Measurements from ENCODE around the gene SYCP1. TPM values are rescaled to one million over a fixed set of nuclear protein-coding genes. Genes with fewer than 3 reads are reported as not detected.
A peak's percentile ranks its signal among the peaks of the same experiment; 100 is the strongest.
"Not testable (repeated sequence)": the region's sequence is repeated elsewhere in the genome, so short reads cannot be mapped to it uniquely, and the experiment has no call there.

Gene SYCP1
- not detected for polyA plus RNA-seq (ENCODE audit: insufficient read length)

- DNase-seq, result peak; percentile 2
Observed at GRCh38 chr1:114854693-114855320, at the start of gene SYCP1. Gene SYCP1 (plus strand): TSS chr1:114854863. CDS start chr1:114855465, 602 bp downstream.

GRCh38 chr1:114819869-114820268 lies 34.8 kb upstream of the SYCP1 start:
- DNase-seq, result no peak

DNA sequence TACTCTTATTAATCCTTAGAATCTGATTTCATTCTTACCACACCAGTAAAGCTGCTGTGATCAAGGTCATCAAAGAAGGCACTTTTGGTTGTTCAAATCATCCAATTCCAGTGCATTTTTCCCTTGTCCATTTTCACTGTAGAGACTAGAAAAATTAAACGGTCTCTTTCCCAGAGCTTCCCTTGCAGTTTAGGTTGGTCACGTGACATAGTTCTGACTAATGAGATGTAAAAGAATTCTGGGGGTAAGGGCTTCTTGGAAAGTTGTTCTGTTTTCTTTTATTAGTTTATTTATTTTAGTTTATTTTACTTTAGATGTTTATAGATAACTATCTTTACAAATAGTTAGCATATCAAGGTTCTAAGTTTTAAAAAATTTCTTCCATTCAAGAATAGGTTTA lies 34.3 kb upstream of the SYCP1 start:
- no peak for DNase-seq

- no peak for DNase-seq
Observed at GRCh38 chr1:114821978-114822377, 32.7 kb upstream of the SYCP1 start.

- no peak for DNase-seq
Observed at GRCh38 chr1:114828251-114828650, 26.4 kb upstream of the SYCP1 start.

GRCh38 chr1:114830075-114830474 lies 24.6 kb upstream of the SYCP1 start:
- DNase-seq, result not testable (repeated sequence)

- DNase-seq, result no peak
Observed at GRCh38 chr1:114831276-114831994, 23.2 kb upstream of the SYCP1 start.

GRCh38 chr1:114832057-114832456 lies 22.6 kb upstream of the SYCP1 start:
- no peak for DNase-seq

- DNase-seq, result no peak
Observed at GRCh38 chr1:114833421-114833820, 21.2 kb upstream of the SYCP1 start.

DNA sequence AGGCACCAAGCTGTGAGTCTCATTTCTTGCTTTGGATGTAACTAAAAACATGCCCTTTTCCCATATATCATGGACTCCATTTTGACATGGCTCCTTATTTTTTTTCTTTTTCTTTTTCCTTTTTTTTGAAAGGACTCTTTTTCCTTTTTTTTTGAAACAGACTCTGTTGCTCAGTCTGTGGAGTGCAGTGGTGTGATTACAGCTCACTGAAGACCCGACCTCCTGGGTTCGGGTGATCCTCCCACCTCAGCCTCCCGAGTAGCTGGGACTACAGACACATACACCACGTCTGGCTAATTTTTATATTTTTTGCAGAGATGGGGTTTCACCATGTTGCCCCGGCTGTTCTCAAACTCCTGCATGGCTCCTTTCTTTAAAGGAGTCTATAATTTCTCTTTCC lies 10.4 kb upstream of the SYCP1 start:
- DNase-seq, result no peak

DNA sequence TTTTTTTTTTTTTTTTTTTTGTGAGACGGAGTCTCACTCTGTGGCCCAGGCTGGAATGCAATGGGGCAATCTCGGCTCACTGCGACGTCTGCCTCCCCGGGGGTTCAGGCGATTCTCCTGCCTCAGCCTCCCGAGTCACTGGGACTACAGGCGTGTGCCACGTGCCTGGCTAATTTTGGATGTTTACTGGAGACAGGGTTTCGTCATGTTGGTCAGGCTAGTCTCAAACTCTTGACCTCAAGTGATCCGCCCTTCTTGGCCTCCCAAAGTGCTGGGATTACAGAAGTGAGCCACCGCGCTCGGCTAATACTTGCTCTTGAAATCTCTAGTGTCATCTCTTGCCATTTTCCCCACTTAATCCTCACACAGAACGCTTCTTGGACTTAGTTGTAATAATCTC lies 1.1 kb upstream of the SYCP1 start:
- no peak for DNase-seq

GRCh38 chr1:114861384-114861783 lies 6.7 kb downstream of the SYCP1 start:
- no peak for DNase-seq

DNA sequence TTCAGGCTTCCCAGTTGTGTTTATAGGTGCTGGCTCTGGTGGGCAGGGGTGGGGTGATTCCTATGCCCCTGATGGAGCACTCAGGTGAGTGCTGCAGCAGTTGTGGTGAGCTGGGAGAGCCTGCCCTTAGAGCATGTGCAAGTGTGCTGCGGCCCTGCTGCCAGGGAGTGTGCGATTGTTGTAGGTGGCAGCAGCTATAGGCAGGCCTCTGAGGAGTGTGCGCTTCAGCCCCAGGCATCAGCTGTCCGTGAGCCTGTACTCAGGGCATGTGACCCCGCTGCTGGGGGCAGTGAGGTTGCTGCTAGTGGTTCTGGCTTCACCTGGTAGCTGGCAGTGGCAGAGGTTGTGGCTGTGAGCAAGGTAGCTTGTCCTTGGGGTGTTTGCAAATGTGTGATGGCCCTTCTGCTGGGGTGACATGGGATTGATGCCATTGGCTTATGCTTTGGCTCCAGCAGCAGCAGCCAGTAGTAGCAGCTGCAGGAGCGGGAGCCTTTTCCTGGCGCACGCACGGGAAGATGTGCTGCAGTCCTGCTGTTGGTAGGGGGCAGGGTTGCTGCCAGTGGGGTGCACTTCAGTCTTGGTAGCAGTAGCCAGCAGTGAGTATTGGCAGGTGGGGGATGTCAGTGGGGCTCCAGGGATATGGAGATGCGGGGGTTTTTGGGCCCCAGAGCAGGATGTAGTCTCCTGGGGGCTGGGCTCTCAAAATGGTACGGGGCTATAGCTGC lies 37.7 kb downstream of the SYCP1 start:
- no peak for DNase-seq

DNA sequence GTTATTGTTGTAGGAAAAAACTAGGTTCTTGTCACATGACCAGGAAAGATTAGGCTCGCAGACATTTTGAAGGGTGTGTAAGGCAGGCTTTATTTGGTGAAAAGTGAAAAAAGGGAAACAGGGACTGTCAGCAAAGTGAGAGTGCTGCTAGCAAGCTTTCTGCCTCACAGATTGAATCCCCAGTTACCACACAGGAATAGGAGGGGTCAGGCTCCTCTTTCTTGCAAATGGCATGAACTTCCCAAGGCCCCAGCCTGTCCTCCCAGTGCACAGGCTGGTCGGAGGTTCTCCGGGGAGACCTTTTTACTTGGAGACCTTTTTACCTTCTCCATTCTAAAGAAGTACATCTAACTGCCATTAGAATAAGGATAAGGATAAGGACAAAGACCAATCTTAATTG lies 42.1 kb downstream of the SYCP1 start:
- no peak for DNase-seq

GRCh38 chr1:114901814-114902213 lies 47.2 kb downstream of the SYCP1 start:
- DNase-seq, result no peak

DNA sequence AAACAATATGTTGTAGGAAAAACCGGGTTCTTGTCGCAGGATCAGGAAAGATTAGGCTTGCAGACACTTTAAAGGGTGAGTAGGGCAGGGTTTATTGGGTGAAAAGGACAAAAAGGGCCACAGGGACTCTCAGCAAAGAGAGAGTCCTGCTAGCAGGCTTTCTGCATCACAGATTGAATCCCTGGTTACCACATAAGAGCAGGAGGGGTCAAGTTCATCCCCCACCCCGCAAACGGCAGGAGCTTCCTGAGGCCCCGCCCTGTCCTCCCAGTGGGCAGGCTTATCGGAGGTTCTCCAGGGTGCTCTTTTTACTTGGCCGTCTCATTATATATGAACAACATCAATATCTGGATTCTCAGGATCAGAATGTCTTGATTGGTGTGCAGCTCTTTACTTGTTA lies 47.7 kb downstream of the SYCP1 start:
- DNase-seq, result no peak

GRCh38 chr1:114903480-114903879 lies 48.8 kb downstream of the SYCP1 start:
- DNase-seq, result no peak

DNA sequence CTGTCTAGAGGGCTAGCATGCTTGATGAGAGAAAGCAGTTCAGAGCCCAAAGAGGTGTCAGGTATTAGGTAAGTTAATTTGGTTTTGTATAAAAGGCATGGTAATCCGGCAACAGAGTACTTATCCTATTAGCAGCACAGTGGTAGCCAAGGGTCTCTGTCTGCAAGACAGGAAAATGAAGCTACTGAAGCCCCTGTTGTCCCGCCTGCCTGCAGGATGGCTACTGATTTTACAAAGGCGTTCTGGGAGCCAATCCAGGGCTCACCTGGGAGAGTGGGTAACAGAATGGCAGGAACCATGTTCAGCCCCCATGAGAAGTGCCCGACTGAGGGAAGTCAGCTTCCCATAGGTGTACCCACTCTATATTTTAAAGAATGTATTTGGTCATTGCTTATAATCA lies 61.1 kb downstream of the SYCP1 start:
- not testable (repeated sequence) for DNase-seq

GRCh38 chr1:114926607-114927006 lies 71.9 kb downstream of the SYCP1 start:
- DNase-seq, result no peak

DNA sequence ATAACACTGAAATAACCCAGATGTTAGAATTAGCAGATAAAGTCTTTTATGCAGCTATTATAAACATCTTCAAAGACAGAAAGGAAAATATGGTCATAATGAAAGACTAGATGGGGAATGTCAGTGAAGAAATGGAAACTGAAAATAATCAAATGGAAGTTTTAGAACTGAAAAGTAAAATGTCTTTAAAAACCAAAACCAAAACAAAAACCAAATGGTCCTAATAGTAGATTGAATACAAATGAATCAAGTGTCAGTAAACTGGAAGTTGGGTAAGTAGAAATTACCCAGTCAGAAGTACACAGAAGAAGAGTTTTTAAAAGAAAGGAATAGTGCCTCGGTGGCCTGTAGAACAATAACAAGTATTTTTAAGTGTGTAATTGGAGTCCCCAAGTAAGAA lies 72.7 kb downstream of the SYCP1 start:
- no peak for DNase-seq

DNA sequence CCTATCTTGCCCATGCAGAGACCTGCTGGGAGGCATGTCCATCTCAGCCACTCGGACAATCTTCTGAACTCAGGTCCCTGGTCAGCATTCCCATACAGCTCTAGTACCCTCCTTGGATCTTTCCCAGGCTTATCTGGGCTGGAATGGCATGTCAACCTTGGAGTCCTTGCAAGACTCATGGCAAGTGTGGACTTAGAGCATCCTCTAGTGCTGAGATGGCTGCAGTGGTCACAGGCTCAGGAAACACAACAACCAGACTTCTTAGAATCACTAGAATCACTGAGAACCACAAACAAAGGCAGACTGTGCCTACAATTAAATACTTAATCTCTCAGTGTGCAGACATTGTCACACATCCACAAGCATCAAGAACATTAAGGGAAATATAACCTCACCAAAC lies 101.9 kb downstream of the SYCP1 start:
- no peak for DNase-seq

DNA sequence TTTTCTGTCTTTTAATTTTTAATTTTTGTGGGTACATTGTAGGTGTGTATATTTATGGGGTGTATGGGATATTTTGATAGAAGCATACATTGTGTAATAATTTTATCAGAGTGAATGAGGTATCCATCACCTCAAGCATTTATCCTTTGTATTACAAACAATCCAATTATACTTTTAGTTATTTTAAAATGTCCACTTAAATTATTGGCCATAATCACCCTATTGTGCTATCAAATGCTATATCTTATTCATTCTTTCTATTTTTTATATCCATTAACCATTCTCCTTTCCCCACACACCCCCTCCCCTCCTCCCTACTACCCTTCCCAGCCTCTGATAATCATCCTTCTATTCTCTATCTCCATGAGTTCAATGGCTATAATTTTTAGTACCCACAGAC lies 104.8 kb downstream of the SYCP1 start:
- no peak for DNase-seq

GRCh38 chr1:114976891-114977290 lies 122.2 kb downstream of the SYCP1 start:
- no peak for DNase-seq
